NCI-H2107 (cell line): ENCODE data around the gene ADARB2.

Experiments used
- DNase-seq: peaks from one replicate; lab custom pipeline; 2025; lab: John Stamatoyannopoulos, UW

Gene ADARB2

GRCh38 chr10:1524540-1524939 is 212.8 kb downstream of the ADARB2 start:
- no peak for DNase-seq

GRCh38 chr10:1523221-1523620 is 214.1 kb downstream of the ADARB2 start:
- DNase-seq: no peak

GRCh38 chr10:1522237-1522636 is 215.1 kb downstream of the ADARB2 start:
- no peak for DNase-seq

- DNase-seq: no peak
Observed at GRCh38 chr10:1521741-1522140, 215.6 kb downstream of the ADARB2 start.

GRCh38 chr10:1520909-1521565 is 216.3 kb downstream of the ADARB2 start:
- no peak for DNase-seq

- no peak for DNase-seq
Observed at GRCh38 chr10:1519391-1519790, 217.9 kb downstream of the ADARB2 start.

- DNase-seq: no peak
Observed at GRCh38 chr10:1517684-1518083, 219.6 kb downstream of the ADARB2 start.

- no peak for DNase-seq
Observed at GRCh38 chr10:1516492-1517165, 220.7 kb downstream of the ADARB2 start.

GRCh38 chr10:1515780-1516491 is 221.4 kb downstream of the ADARB2 start:
- DNase-seq: no peak

- no peak for DNase-seq
Observed at GRCh38 chr10:1515121-1515779, 222.1 kb downstream of the ADARB2 start.

GRCh38 chr10:1514681-1515080 is 222.6 kb downstream of the ADARB2 start:
- no peak for DNase-seq

GRCh38 chr10:1513221-1513620 is 224.1 kb downstream of the ADARB2 start:
- DNase-seq: no peak

GRCh38 chr10:1509011-1509530 is 228.3 kb downstream of the ADARB2 start:
- DNase-seq: no peak

GRCh38 chr10:1508096-1508495 is 229.2 kb downstream of the ADARB2 start:
- DNase-seq: no peak

GRCh38 chr10:1507436-1507835 is 229.9 kb downstream of the ADARB2 start:
- DNase-seq: no peak

GRCh38 chr10:1504940-1505339 is 232.4 kb downstream of the ADARB2 start:
- DNase-seq: no peak

- DNase-seq: no peak
Observed at GRCh38 chr10:1504286-1504685, 233.0 kb downstream of the ADARB2 start.

- DNase-seq: no peak
Observed at GRCh38 chr10:1502451-1502850, 234.9 kb downstream of the ADARB2 start.

- no peak for DNase-seq
Observed at GRCh38 chr10:1499359-1499957, 237.9 kb downstream of the ADARB2 start.

- DNase-seq: no peak
Observed at GRCh38 chr10:1498746-1499358, 238.5 kb downstream of the ADARB2 start.

- DNase-seq: no peak
Observed at GRCh38 chr10:1495915-1496517, 241.3 kb downstream of the ADARB2 start.
